Measurements from ENCODE around the gene KCNMB1. TPM values are rescaled to one million over a fixed set of nuclear protein-coding genes. Genes with fewer than 3 reads are reported as not detected.

Gene KCNMB1
- total RNA-seq, 1 donor from 2014 or later: 0.20 TPM

DNA sequence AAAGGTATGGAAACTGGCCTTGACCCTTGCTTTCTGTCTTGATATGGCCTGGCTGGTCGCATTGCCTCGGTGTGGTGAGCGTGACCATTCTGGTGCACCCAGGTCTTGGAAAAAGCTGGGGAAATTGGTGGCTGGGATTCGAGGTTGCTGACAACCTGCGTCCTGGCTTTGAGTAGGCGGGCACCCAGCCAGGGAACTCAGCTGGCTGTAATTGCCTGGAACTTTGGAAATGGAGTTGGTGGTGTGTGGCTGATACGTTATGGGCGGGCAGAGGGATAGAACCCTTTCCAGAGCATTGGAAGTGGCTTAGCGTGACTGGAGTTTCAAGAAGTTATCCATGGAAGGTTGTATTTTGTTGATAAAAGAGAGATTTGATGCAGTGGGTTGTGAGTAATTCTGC lies 35.2 kb downstream of the KCNMB1 start:
- no peak overlapping the region for H3K4me3 Mint-ChIP-seq
- no peak for TF ChIP-seq CTCF (IDR thresholded peaks at IDR 0.05; ENCODE audit: unreplicated experiment)
- H3K27me3 Mint-ChIP-seq (ENCODE audit: low read depth): peaks cover 23% of the 10 kb centered on the region
- H3K9me3 Mint-ChIP-seq: no peaks in the 10 kb centered on the region
- no peak overlapping the region for H3K27ac Mint-ChIP-seq
- no peaks in the 10 kb centered on the region for H3K36me3 Mint-ChIP-seq
- H3K4me1 Mint-ChIP-seq: peaks cover 31% of the 10 kb centered on the region
- no peak for DNase-seq (ENCODE audit: low spot score in 2 of 2, unreplicated experiment in 2 of 2)

DNA sequence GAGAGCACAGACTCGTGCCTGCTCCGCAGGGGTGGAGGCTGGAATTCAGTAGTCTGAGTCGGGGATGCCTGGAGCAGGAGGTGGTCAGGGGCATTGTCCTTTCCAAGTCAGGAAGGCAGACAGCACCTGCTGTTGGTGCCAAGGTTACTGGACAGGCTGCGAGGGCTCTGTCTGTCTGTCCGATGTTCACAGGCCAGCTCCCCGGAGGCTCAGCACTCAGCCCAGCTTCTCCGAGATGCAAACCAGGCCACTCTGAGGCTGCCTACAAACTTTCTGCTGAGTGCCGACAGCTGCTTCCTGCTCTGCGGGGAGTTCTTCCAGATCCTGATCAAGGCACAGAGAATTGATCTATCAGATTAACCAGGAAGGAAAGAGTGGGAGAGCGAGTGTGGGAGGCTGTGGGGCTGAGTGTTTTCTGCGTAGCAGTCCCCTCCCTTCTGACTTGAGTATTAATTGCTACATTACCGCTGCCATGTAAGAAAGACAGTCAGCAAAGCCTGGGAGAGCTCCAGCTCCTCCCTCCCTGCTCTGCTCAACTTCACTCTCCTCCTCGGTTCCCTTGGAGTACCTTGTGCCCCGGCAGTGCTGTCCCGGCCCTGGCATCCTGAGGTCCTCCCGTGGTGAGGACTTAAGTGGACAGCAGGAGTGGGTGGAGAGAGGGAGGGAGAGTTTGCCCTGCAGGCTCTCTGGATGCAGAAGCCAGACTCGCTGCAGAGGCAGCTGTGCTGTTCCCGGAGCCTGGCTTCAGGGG lies 36.0 kb downstream of the KCNMB1 start:
- Mint-ChIP-seq H3K27ac (no peak overlapping the region), H3K4me1 (peaks cover 29% of the 10 kb centered on the region), H3K27me3 (ENCODE audit: low read depth) (peaks cover 26% of the 10 kb centered on the region)

GRCh38 chr5:170348137-170348633 lies 41.0 kb downstream of the KCNMB1 start:
- Mint-ChIP-seq H3K4me3 (no peak overlapping the region), H3K4me1 (peaks cover 10% of the 10 kb centered on the region), H3K9me3 (peaks cover 6% of the 10 kb centered on the region), H3K27ac (no peak overlapping the region), H3K36me3 (no peaks in the 10 kb centered on the region), H3K27me3 (ENCODE audit: low read depth) (peaks cover 13% of the 10 kb centered on the region)
- no peak for DNase-seq (ENCODE audit: low spot score in 2 of 2, unreplicated experiment in 2 of 2)
- no peak for TF ChIP-seq CTCF (IDR thresholded peaks at IDR 0.05; ENCODE audit: unreplicated experiment)

More for the DNA sequence above, 36.0 kb downstream of the KCNMB1 start:
- H3K9me3 Mint-ChIP-seq: no peaks in the 10 kb centered on the region
- H3K4me3 Mint-ChIP-seq: peak overlapping the region; percentile 37
- no peak for TF ChIP-seq CTCF (IDR thresholded peaks at IDR 0.05; ENCODE audit: unreplicated experiment)
- no peak for DNase-seq (ENCODE audit: low spot score in 2 of 2, unreplicated experiment in 2 of 2)
- no peaks in the 10 kb centered on the region for H3K36me3 Mint-ChIP-seq

DNA sequence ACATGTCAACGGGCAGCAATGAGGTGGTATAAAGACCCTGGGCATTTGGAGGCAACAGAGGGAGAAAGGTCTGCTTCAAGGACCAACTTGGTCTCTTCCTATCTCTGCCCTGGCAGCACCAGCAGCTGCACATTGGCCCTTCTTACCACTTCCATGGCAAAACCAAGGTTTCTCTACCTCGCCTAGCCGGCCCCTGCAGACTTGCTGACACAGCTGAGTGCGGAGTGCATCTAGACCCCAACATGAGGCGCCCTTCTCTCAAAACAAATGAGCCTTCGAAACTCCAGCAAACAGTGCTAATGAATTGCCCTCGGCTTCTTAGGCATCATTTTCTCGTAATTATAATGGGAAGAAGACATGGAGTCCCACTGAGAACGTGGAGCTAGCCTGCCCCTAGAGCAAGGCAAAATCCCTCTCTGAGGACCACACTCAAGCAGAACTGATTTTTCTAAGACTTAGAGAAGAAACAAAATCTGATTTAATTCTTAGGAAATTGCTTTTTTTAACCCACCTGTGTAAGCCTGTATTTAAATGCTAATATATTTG lies 42.1 kb downstream of the KCNMB1 start:
- DNase-seq (ENCODE audit: low spot score in 2 of 2, unreplicated experiment in 2 of 2): no peak
- Mint-ChIP-seq H3K9me3 (peaks cover 6% of the 10 kb centered on the region), H3K27me3 (ENCODE audit: low read depth) (peaks cover 8% of the 10 kb centered on the region), H3K27ac (no peak overlapping the region), H3K4me3 (no peak overlapping the region), H3K4me1 (peaks cover 8% of the 10 kb centered on the region), H3K36me3 (no peaks in the 10 kb centered on the region)
- TF ChIP-seq CTCF (IDR thresholded peaks at IDR 0.05; ENCODE audit: unreplicated experiment): no peak

DNA sequence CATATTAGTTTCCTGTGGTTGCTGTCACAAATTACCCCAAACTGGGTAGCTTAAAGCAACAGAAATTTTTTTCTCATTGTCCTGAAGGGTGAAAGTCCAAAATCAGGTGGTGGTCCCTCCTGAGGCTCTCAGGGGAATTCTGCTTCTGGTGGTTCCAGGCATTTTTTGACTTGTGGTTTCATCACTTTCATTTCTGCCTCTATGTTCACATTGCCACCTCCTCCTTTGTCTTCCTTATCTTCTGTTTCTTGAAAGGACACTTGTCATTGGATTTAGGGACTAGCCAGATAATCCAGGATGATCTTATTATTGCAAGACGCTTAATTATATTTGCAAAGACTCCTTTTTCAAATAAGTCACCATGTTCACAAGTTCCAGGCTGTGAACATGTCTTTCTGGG lies 43.2 kb downstream of the KCNMB1 start:
- Mint-ChIP-seq H3K27me3 (ENCODE audit: low read depth) (peaks cover 6% of the 10 kb centered on the region), H3K4me3 (no peak overlapping the region), H3K9me3 (peaks cover 11% of the 10 kb centered on the region), H3K36me3 (no peaks in the 10 kb centered on the region), H3K4me1 (peaks cover 8% of the 10 kb centered on the region), H3K27ac (no peak overlapping the region)
- DNase-seq (ENCODE audit: low spot score in 2 of 2, unreplicated experiment in 2 of 2): no peak
- TF ChIP-seq CTCF (IDR thresholded peaks at IDR 0.05; ENCODE audit: unreplicated experiment): no peak

Measured in mesothelial cell of epicardium (in vitro differentiated cells).